GM08714 (cell line): ENCODE results near the gene PHACTR1.
"Not testable (repeated sequence)": the region's sequence is repeated elsewhere in the genome, so short reads cannot be mapped to it uniquely, and the experiment has no call there.

Experiments
- H3K4me3 ChIP-seq: fragments of 200-500 bp; sonication (Bioruptor generic); 2 replicates; pipeline ENCODE4 v1.5.1; 2014; ENCODE audit warnings: mild to moderate bottlenecking, low read length, inconsistent platforms
- ZNF274 ChIP-seq: IDR thresholded peaks from 2 replicates; pipeline ENCODE4 v1.6.1; 2012; ENCODE audit warnings: mild to moderate bottlenecking, low read depth, low read length

Gene PHACTR1

DNA sequence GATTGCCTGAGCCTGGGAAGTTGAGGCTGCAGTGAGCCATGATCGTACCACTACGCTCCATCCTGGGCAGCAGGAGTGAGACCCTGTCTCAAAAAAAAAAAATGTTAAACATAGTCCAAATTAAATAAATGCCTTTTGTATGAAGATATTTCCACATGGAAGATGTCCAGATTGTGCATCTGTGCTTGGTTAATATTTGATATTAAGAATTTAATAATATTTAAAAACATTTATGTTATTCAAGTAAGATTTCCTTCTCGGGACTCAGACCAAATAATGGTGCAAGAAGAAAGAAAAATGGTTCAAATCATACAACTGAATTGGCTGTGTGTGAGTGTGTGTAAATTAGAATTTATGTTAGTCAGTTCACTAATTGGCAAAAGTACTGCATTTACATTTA, 409.3 kb downstream of the PHACTR1 start:
- TF ChIP-seq ZNF274, result no peak
- no peak overlapping the region for H3K4me3 ChIP-seq

DNA sequence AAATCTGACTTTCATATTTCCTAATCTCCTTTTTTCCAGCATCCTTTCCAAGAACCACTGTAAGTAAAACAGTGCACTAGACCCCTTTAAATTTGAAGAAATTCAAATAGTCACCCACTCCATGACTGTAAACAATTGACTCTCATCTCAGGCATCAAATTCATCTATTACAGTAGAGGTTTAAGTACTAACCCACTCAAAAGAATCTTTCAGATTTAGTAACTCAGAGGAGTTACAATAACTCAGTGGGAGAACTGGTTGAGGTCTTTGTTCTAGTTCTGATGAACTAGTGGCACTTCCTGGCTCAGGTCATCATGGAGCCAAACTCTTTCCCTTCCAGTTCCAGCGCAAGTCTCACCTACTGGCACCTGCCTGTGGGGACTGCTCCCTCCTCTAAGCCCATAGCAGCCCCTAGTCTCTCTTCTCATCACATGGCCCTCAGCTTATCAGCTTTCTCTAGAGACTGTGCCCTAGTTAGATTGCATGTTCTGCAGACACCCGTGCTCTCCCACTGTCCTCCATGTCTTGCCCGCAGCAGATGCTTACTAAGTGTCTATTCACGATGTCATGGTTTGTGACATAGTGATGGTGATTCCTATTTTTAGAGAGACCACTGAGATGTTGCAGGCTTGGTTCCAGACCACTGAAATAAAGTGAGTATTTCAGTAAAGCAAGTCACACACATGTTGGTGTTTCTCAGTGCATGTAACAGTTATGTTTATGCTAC, 415.5 kb downstream of the PHACTR1 start:
- H3K4me3 ChIP-seq, result no peak overlapping the region
- TF ChIP-seq ZNF274, result no peak

DNA sequence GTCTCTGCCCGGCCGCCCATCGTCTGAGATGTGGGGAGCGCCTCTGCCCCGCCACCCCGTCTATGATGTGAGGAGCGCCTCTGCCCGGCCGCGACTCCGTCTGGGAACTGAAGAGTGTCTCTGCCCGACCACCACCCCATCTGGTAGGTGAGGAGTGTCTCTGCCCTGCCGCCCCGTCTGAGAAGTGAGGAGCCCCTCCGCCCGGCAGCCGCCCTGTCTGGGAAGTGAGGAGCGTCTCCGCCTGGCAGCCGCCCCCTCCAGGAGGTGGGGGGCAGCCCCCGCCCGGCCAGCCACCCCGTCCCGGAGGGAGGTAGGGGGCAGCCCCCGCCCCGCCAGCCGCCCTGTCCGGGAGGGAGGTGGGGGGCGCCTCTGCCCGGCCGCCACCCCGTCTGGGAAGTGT, 417.3 kb downstream of the PHACTR1 start:
- not testable (repeated sequence) for H3K4me3 ChIP-seq

DNA sequence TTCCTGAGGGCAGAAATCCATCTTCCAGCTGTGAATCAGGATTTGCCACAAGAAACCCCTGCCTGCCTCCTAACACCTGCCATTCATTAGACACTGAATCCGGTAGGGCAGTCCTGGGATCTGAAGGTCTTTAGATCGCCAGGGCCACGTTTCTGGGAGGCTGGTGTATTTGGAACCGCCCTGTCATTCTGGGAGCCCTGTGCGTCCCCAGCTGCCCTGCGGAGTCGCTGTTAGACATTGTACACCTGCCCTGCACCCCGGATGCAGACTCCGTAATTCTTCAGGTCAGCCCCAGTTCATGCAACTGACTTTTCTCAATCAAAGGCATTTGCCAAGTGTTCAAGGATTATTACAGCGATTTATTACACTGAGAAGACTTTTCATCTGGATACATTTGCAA, 418.6 kb downstream of the PHACTR1 start:
- no peak overlapping the region for H3K4me3 ChIP-seq
- TF ChIP-seq ZNF274, result no peak

DNA sequence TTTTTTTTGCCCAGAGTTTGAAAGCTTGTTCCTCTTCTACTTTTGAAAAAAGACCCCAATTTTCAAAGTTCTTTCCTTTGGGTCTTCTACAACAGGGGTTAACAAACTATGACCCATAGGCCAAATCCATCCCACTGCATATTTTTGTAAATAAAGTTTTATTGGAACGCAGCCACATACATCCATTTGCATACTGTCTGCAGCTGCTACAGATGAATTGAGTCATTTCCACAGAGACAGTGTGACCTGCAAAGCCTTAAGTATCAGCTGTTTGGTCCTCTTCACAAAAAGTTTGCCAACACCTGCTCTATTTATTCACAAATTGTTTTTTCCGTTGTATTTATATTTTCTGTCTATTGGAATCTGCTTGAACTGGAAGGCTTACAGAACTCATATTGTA, 422.6 kb downstream of the PHACTR1 start:
- TF ChIP-seq ZNF274, result no peak
- no peak overlapping the region for H3K4me3 ChIP-seq

DNA sequence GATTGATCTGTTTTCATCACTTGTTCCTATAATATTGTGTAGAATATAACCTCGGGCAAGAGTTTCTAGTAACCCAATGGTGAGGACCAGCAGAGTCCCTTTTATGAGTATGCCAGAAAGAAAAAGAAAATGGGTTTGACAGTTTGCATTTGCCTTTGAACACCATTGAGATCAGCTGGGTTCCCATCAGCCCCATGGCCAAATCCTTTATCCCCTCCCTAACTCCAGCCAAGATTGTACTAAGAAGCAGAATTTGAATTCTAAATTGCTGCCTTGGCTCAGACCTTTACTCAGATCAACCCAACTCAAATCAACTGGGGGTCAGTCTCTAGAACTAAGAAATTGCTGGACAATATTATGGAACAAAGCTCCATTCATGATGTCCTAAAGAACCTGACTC, 424.4 kb downstream of the PHACTR1 start:
- H3K4me3 ChIP-seq, result no peak overlapping the region
- TF ChIP-seq ZNF274, result no peak

DNA sequence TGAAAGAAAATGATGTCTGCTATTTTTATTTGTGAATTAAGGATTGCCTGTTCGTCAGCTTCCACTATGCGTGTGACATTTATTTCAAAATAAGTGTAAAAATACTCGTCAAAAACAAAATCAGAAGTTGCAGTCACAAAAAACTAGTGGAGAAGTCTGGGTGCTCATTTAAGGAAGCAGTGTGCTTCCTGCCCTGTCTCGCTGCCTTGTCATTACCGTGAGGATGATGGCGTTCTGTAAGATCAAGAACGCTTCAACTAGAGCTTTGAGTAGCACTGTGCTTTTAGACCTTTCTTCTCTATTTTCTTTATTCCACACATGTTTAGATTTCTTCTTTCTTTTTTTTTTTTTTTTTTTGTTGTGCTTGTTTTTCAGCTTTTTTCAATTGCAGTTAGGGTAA, 424.8 kb downstream of the PHACTR1 start:
- no peak for TF ChIP-seq ZNF274

DNA sequence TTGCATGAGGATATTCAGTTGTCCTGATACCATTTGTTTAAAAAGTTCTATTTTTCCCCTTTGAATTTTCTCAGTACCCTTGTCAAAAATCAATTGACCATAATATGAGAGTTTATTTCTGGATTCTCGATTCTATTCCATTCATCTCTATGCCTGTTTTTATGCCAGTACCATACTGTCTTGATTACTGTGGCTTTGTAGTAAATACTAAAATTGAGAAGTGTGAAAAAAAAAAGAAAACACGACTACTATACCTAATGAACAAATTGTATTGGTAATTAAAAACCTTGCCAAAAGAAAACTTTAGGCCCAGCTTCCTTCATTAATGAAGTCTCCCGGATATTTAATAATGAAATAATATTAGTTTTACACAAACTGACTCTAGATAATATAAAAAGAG, 426.0 kb downstream of the PHACTR1 start:
- H3K4me3 ChIP-seq, result no peak overlapping the region
- TF ChIP-seq ZNF274, result no peak

More for the DNA sequence above, 424.8 kb downstream of the PHACTR1 start:
- no peak overlapping the region for H3K4me3 ChIP-seq

DNA sequence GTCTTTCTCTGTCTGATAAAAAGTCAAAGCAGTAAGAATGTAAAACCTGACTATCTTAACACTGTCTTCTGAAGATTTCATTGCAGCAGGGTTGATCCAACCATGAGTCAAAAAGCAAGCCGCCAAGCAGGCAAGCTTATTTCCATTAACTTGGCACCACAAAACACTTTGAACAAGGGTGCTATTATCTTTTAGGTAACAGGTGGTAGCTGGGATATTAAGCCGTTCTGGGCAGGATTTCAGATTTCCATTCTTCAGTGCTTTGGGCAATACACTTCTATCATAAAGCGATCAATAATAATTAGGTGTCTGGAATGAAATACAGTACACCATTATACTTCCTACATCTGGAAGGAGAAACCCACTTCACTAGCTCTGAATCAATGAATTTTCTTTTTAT, 429.9 kb downstream of the PHACTR1 start:
- no peak for TF ChIP-seq ZNF274
- no peak overlapping the region for H3K4me3 ChIP-seq

DNA sequence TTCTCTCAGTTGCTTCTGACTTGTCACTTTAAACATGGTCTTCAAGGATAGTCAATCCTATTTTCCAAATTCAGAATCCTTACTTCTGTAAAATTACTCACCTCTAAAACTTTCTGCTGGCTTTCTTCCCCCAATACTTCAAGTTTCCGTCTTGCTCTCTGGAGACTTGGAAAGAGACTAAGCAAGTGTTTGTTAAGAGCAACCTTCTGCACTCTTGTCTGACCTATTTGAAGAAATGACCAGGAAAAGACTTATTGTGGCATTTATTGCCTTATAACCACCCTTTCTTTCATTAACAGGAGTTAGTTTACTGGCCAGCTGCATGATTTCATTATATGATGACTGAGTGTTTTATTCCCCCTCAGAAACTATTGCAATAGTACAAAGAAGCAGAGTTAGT, 430.8 kb downstream of the PHACTR1 start:
- no peak overlapping the region for H3K4me3 ChIP-seq
- no peak for TF ChIP-seq ZNF274

DNA sequence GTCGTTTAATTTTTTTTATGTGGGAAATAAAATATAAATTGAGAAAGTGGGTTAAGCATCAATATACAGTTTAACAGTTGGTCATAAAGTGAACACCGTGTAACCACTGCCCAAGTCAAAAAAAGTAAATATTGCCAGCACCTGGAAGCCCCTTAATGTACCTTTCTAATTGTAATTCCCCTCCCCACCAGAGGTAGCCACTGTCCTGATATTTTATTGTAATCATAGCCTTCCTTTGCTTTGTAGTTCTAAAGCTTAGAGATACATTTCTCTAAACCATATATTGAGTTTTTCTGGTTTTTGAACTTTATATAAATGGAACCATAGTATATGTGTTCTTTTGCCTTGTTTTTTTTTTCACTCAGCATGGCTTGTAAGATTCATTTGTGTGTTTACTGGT, 431.2 kb downstream of the PHACTR1 start:
- H3K4me3 ChIP-seq, result no peak overlapping the region
- TF ChIP-seq ZNF274, result no peak

DNA sequence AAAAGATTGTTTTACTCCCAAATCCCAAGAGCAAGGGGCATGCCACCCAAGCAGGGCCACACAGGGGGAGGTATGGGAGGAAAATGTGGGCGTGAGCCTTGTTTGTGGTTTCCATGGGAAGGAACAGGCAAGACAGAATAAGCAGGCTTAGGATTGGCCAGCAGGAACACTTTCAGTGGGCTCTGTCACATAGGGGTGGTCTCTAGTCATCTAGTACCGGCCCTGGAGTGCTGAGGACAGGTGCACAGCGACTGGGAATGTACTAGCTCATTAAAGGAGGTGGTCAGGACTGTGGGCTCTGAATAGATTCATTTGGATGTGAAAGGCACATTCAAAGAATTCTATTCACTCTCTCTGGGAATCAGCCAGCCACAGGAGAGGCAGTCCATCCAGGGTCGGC, 436.2 kb downstream of the PHACTR1 start:
- no peak for TF ChIP-seq ZNF274
- H3K4me3 ChIP-seq, result no peak overlapping the region

DNA sequence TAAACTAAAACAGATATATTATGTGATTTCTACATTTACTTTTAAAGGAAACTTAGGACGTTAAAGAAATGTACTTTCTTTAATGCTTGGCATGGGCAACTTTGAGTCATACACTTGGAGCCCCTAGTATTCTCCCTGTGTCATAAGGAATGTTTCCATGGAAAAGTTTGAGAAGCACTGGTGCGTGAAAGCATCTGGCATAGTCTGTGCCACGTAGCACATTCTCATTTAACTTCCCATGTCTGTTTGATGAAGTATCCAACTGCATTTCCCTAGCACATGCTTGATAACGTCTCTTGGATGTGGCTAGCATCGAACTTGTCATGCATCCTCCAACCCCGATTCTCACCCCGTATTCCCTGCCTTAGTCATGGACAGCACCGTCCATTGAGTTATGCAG, 439.8 kb downstream of the PHACTR1 start:
- no peak overlapping the region for H3K4me3 ChIP-seq
- TF ChIP-seq ZNF274, result no peak

DNA sequence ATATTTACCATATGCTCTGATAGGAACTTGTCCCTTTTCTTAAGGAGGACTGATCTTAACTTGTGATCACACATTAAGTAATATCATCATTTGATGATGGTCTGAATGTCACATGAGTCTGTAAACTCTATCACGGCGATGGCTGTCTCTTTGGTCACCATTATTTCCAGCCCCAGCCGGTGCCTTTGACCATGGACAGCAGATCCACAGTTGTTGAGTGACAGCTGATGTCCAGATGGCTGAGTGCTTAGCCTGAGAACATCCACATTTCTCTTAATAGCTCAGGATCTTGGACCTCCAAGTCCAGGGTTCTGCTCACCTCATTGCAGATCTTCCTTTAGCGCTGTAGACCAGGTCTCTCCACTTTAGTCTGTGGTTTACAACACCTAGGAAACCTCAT, 440.7 kb downstream of the PHACTR1 start:
- no peak for TF ChIP-seq ZNF274
- H3K4me3 ChIP-seq, result no peak overlapping the region

DNA sequence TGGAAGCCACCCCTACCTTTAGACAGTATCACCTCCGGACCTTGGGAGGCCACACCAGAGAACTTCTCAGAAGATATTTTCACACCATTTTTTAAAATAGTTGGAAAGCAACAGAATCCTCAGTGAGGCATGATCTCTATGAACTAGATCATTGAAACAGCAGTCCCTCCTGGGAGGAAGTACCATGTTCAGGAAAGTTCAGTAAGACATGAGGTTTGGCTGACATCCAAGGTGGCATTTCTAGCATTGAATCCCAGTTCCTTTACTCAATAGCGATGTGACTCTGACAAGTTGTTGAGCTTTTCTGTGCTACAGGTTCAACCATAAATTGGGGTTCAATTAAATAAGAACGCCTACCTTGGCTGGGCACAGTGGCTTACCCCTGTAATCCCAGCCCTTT, 442.7 kb downstream of the PHACTR1 start:
- H3K4me3 ChIP-seq, result no peak overlapping the region
- no peak for TF ChIP-seq ZNF274

DNA sequence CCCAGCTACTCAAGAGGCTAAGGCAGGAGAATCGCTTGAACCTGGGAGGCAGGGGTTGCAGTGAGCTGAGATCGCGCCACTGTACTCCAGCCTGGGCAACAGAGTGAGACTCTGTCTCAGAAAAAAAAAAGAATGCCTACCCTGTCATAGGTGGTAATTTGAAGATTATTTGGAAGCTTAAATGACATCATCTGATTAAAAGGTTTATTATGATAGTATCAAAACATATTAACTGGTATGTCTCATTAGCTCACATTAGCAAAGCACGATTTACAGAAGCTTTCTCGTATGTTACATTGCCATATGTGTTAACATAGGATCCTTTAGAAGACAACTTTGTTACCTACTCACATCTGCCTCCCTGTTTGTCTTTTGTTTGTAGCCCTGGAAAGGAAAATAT, 443.3 kb downstream of the PHACTR1 start:
- H3K4me3 ChIP-seq, result not testable (repeated sequence)
